Natural killer cell (primary cell): ENCODE results near the gene ISCA1. TPM values are rescaled to one million over a fixed set of nuclear protein-coding genes. Genes with fewer than 3 reads are reported as not detected.

Experiments
- total RNA-seq, 4 donors: library from RNA; stranded (reverse); fragments of 120-200 nt in 1 of 4; gene quantifications; one replicate each; pipeline versions ENCODE4 v1.2.3 to v1.2.4, GENCODE V29; 2013 to 2022

ISCA1 gene
- total RNA-seq, 3 donors from 2014 or later (not counting 1 experiment from before 2014, with no cell fraction given): 57.3 to 67.6 (median 63.4) TPM

Other genes starting within 250 kb of the ISCA1 start
- 10 to 100 TPM; 12.9 to 24.4 (median 20.2) TPM for gene GOLM1, start 183.0 kb downstream of the ISCA1 start, total RNA-seq
- gene C9orf153, start 22.9 kb downstream of the ISCA1 start, total RNA-seq: under 1 TPM in 2 of 3 donors, not detected in 1; 0.28 to 0.63 TPM
- gene TUT7, start 71.9 kb upstream of the ISCA1 start, total RNA-seq: 10 to 100 TPM; 84.7 to 94.8 (median 85.6) TPM